ENCODE results near the gene CEP135. TPM values are rescaled to one million over a fixed set of nuclear protein-coding genes. Genes with fewer than 3 reads are reported as not detected.

The CEP135 gene
- polyA plus RNA-seq, 3 donors = 4.0 to 5.1 (median 4.6) TPM

GRCh38 chr4:56040842-56041241 is 92.1 kb downstream of the CEP135 start:
- Histone ChIP-seq H3K9ac (ENCODE audit: insufficient read depth, low read length, poor library complexity, severe bottlenecking) (no peak overlapping the region), H3K36me3 (replicated peaks in 1 of 2; ENCODE audit: control insufficient read depth in 1 of 2, insufficient read depth in 2 of 2, low read length in 2 of 2) (no peaks in the 10 kb centered on the region), H3K4me1 (ENCODE audit: control insufficient read depth in 1 of 2, insufficient read depth in 2 of 2, low read length in 2 of 2) (no peaks in the 10 kb centered on the region), H3K4me3 (replicated peaks in 1 of 3; ENCODE audit: low read depth in 2 of 3, low read length in 3 of 3) (no peak overlapping the region), H4K20me1 (ENCODE audit: insufficient read depth, low read length) (no peaks in the 10 kb centered on the region), H2AFZ (ENCODE audit: insufficient read depth, low read depth, low read length, poor library complexity, severe bottlenecking) (no peak overlapping the region), H3K27me3 (ENCODE audit: control insufficient read depth in 2 of 2, insufficient read depth in 2 of 2, low read length in 2 of 2) (no peaks in the 10 kb centered on the region), H3K9me3 (replicated peaks in 1 of 2; ENCODE audit: control insufficient read depth in 1 of 2, insufficient read depth in 1 of 2, low read length in 2 of 2) (no peaks in the 10 kb centered on the region), H3K79me2 (ENCODE audit: insufficient read depth, low read length) (no peaks in the 10 kb centered on the region), H3K4me2 (replicated peaks; ENCODE audit: extremely low read depth, low read length, poor library complexity, severe bottlenecking) (no peak overlapping the region), H3K27ac (ENCODE audit: low read depth in 1 of 2, low read length in 2 of 2) (no peak overlapping the region)
- H3K4me1 Mint-ChIP-seq = peaks cover 6% of the 10 kb centered on the region
- H3K36me3 Mint-ChIP-seq = no peaks in the 10 kb centered on the region
- H3K4me3 Mint-ChIP-seq = no peak overlapping the region
- WGBS (ENCODE audit: insufficient coverage) = 54% methylated on average over 2 of the region's 2 CpGs
- intact Hi-C loops (cut with micrococcal nuclease) = no loop called here
- TF ChIP-seq, protein P1, sequence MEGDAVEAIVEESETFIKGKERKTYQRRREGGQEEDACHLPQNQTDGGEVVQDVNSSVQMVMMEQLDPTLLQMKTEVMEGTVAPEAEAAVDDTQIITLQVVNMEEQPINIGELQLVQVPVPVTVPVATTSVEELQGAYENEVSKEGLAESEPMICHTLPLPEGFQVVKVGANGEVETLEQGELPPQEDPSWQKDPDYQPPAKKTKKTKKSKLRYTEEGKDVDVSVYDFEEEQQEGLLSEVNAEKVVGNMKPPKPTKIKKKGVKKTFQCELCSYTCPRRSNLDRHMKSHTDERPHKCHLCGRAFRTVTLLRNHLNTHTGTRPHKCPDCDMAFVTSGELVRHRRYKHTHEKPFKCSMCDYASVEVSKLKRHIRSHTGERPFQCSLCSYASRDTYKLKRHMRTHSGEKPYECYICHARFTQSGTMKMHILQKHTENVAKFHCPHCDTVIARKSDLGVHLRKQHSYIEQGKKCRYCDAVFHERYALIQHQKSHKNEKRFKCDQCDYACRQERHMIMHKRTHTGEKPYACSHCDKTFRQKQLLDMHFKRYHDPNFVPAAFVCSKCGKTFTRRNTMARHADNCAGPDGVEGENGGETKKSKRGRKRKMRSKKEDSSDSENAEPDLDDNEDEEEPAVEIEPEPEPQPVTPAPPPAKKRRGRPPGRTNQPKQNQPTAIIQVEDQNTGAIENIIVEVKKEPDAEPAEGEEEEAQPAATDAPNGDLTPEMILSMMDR (IDR thresholded peaks at IDR 0.05) = no peak
- peaks cover 0 to 7% (median 2%) of the 10 kb centered on the region in 3 donors for H3K27me3 Mint-ChIP-seq (ENCODE audit: low read depth in 3 of 3)
- no peaks in the 10 kb centered on the region for H3K9me3 Mint-ChIP-seq
- DNase-seq = no peak
- no peak overlapping the region for H3K27ac Mint-ChIP-seq

DNA sequence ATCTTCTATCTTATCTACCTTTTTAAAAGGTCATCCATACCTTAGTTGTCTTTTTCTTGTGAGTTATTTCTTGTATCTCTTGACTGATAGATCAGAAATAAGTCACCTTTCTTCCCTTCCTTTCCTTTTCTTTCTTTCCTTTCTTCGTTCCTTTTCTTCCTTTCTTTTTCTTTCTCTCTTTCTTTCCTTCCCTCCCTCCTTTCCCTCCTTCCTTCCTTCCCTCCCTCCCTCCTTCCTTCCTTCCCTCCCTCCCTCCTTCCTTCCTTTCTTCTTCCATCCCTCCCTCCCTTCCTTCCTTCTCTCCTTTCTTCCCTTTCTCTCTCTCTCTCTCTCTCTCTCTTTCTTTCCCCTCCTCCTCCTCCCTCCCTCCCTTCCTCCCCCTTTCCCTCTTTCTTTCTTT is 93.5 kb downstream of the CEP135 start:
- Histone ChIP-seq H3K4me3 (replicated peaks in 1 of 3; ENCODE audit: low read depth in 2 of 3, low read length in 3 of 3) (no peak overlapping the region), H3K36me3 (replicated peaks in 1 of 2; ENCODE audit: control insufficient read depth in 1 of 2, insufficient read depth in 2 of 2, low read length in 2 of 2) (no peaks in the 10 kb centered on the region), H3K4me1 (ENCODE audit: control insufficient read depth in 1 of 2, insufficient read depth in 2 of 2, low read length in 2 of 2) (no peaks in the 10 kb centered on the region), H4K20me1 (ENCODE audit: insufficient read depth, low read length) (no peaks in the 10 kb centered on the region), H3K9ac (ENCODE audit: insufficient read depth, low read length, poor library complexity, severe bottlenecking) (no peak overlapping the region), H2AFZ (ENCODE audit: insufficient read depth, low read depth, low read length, poor library complexity, severe bottlenecking) (no peak overlapping the region), H3K27me3 (ENCODE audit: control insufficient read depth in 2 of 2, insufficient read depth in 2 of 2, low read length in 2 of 2) (no peaks in the 10 kb centered on the region), H3K4me2 (replicated peaks; ENCODE audit: extremely low read depth, low read length, poor library complexity, severe bottlenecking) (no peak overlapping the region), H3K9me3 (replicated peaks in 1 of 2; ENCODE audit: control insufficient read depth in 1 of 2, insufficient read depth in 1 of 2, low read length in 2 of 2) (no peaks in the 10 kb centered on the region), H3K79me2 (ENCODE audit: insufficient read depth, low read length) (no peaks in the 10 kb centered on the region), H3K27ac (ENCODE audit: low read depth in 1 of 2, low read length in 2 of 2) (no peak overlapping the region)
- no peak for DNase-seq
- no peak overlapping the region for H3K4me3 Mint-ChIP-seq
- peaks cover 6% of the 10 kb centered on the region for H3K4me1 Mint-ChIP-seq
- intact Hi-C loops (cut with micrococcal nuclease) = no loop called here
- WGBS (ENCODE audit: insufficient coverage) = 83% methylated on average over 1 of the region's 1 CpG
- no peak overlapping the region for H3K27ac Mint-ChIP-seq
- H3K27me3 Mint-ChIP-seq (ENCODE audit: low read depth in 3 of 3) = peaks cover 2 to 8% (median 4%) of the 10 kb centered on the region in 3 donors
- H3K36me3 Mint-ChIP-seq = no peaks in the 10 kb centered on the region
- no peaks in the 10 kb centered on the region for H3K9me3 Mint-ChIP-seq
- TF ChIP-seq, protein P1 (IDR thresholded peaks at IDR 0.05) = no peak
